Measurements from ENCODE around the gene OR8D4.

DNA sequence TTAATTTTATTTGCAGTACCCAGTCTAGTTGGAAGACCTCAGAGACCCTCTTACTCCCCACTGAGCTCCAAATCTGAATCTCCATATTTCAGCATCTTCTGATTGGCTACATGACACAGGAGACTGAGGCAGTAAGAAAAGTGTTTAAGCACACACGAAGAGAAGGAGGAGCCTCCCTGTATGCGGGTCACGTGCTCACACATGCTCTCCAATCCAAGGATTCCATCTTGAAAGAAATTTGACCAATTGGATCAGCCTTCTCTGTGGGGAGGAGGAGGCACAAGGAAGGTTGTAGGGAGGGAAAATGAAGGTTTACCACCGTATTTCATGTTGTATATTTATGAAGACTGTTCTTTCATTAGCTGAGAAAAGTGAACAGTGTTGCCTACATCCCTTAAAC is 40.4 kb downstream of the OR8D4 start:
- TF ChIP-seq CTCF (IDR thresholded peaks at IDR 0.05) (no peak), POLR2A (IDR thresholded peaks at IDR 0.05) (no peak)

Measured in uterus (tissue), 2 donors.